HT-29 (cell line): ENCODE measurements around the gene TMEM126B. TPM values are rescaled to one million over a fixed set of nuclear protein-coding genes. Genes with fewer than 3 reads are reported as not detected.
"Not testable (repeated sequence)": the region's sequence is repeated elsewhere in the genome, so short reads cannot be mapped to it uniquely, and the experiment has no call there.

Source experiments
- DNase-seq: peaks from one replicate; pipeline ENCODE4 v3.0.0-alpha.2; 2015; ENCODE audit warnings: low spot score
- total RNA-seq: library from RNA; depleted of rRNA; stranded (reverse); fragments of >200 nt; shearing (Covaris generic); gene quantifications from 2 replicates; pipeline ENCODE4 v1.2.3, GENCODE V29; 2014

Gene TMEM126B
- total RNA-seq, 1 experiment from 2014 or later: 57.9 TPM

DNA sequence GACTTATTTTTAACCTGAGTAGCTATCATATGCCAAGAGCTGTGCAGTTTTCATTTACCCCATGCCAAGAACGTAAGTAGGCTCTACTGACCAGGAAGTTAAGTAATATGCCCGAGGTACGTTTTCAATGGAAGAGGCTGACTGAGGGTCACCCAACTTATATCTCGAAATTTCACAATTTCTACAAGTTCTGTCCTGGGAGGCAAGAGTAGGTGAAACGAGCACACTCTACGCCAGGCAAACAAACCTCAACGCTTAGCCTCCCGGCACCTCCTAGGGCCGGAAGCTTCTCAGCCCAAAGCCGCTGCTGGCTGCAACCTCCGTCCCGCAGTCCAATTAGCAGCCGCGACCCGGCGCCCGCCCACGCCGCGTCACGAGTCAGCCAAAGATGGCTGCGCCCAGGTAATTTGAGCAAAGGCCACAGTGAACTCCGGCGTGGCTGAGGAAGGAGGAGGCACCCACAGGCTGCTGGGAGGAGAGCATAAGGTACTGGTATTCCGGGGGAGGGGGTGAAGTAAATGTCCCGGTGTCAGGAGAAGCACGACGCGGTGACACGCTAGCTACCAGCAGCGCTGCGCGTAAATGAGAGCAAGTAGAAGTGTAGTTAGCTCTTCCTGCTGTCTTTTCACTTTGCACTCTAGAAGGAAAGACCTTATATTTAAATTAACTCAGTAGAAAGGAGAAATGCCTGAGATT is 19.4 kb downstream of the TMEM126B start, which contains the start of gene TMEM126A:
Gene TMEM126A, plus strand, starts transcription at position 364 of the 696 bp plus-strand sequence. CDS start 2,289 bp downstream, outside the sequence.
- peak; percentile 98 for DNase-seq

DNA sequence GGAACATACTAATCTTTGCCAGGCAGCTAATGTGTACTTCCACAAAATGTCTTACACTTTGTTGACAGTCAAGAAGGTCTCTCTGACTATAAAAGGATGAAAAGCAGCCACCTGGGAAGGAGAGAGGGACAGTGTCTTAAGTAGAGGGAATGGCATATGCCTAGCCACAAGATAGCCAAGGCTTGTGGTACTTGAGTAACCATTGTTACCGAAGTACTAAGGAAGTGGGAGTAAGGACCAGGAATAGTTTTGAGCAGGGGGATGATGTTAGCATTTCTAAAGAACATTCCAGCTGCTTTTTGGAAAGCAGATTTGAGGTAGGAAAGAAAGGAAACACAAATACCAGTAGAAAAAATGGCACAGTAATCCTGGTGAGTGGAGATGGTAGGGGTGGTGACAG is 22.7 kb downstream of the TMEM126B start:
- no peak for DNase-seq

DNA sequence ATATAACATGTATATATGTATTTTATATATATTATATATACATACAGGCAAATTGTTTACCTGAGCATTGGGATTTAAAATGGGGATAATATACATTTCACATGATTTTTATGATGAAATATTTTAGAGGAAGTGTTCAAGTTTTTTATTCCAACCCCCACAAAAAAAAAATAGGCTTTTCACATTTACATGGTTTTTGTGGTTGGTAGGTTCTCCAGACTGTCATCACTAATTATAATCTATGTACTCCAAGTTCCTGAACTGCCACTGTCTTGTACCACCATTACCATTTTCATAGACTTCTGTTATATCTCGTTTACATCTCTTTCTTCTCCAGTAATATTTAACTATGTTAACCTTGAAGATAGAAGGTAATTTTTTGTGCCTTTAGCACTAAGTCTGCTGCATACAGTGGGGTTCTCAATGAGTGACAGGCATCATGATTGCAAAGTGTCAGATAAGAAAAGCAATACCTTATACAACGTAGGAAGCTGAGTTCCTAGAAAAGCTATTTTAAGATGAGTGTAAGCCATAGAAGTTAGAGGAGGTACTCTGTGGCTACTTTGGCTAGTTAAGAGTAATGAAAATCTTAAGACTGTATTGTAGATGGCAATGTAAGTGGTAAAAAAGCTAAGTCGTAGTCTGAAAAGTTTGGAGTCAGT is 24.5 kb downstream of the TMEM126B start:
- no peak for DNase-seq

DNA sequence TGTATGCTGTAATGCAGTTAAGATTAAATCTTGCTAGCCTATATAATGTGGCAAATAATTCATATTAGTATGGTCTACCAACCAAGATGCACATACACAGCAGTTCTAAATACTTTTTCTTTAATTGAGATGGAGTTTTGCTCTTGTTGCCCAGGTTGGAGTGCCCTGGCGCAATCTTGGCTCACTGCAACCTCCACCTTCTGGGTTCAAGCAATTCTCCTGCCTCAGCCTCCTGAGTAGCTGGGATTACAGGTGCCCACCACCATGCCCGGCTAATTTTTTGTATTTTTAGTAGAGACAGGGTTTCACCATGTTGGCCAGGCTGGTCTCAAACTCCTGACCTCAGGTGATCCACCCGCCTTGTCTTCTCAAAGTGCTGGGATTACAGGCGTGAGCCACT is 25.9 kb downstream of the TMEM126B start:
- DNase-seq: not testable (repeated sequence)

DNA sequence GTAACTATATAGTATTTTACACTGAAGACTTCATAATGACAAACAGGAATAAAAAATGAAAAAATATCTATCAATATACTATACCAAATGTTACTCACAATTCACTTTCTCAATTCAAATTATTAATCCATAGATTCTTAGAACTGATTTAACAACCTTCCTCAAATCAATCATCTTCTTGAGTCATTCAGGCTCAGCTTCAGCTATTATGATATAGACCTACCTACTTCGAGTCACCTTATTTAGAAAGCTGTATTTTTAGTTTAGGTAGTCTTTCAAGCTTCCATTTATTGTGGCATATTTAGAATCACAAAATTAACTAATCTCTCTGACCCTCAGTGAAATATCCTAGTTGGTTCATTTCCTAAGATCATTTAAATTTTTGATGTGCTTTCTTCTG is 28.4 kb downstream of the TMEM126B start:
- DNase-seq: no peak

DNA sequence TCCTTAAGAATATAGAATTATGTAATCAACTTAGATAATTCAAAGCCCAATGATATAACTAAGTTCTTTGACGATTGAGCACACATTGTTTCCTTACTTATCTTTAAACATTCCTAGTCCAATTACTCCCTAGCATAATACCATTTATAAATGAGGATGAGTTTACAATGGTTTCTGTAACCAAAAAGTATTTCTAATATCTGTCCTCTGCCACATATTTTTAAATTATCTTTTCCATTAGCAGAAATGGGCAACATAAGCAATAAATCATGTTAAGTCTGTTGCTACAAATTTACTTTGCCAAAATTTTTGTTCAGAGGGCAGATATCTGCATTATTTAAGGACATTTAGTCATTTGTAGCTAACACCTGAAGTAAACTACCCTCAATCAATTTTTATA is 29.8 kb downstream of the TMEM126B start:
- DNase-seq: no peak

DNA sequence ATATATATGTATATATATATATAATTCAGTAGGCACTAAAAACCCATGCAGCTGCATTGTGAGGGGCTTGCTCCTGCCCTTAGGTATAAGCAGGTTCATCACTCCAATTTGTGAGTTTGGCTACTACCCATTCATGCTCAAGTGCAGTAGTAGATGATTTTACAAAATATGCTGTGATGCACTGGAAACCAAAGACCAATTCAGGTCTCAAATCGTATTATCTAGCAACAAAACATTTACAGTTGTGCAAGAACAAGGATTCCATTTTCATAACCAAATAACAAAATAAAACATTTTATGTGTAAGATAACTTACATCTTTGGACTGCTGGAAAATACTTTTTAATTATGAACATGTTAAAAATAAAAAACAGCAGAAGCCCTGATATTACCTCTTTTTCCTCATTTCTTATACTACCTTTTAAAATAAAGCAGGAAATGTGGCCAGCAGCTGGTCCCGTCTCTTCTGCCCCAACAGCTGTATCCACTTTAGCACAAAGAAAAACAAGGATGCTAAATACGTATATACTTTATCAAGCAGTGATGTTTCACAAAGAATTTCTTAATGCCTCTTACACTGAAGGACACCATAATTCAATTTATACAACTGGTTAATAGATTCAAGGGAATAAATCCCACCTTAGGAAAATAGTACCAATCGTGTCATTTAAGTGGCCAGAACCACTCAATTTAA is 33.7 kb downstream of the TMEM126B start:
- no peak for DNase-seq

DNA sequence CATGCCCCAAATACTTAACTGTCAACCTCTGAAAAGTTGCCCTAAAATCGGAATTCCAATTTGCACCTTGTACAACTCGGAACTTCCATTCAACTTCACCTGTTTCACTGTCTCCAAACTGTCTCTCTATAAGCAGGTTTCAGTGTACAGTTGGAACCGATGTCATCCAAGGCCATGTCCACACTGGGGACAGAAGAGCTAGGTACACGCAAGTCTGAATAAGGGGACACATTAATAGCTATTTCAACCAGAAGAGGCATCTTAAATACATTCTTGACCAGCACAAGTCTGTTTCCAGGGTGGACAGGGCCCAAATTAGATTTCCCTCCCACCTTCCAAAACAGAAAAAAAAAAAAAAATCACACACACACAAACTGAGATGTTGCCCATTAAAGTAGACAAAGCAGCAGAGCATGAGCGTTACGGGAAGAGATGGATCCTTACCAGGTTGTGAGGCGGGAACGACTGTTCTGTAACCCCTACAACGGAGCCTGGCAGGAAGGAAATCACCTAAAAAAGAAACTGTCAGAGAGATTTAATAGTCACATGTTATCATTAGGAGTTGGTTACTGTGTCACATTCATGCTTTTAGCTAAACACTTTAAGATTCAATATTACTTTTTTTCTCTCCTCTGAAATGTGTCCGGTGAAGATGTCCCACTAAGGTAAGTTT is 34.8 kb downstream of the TMEM126B start:
- DNase-seq: peak; percentile 49

DNA sequence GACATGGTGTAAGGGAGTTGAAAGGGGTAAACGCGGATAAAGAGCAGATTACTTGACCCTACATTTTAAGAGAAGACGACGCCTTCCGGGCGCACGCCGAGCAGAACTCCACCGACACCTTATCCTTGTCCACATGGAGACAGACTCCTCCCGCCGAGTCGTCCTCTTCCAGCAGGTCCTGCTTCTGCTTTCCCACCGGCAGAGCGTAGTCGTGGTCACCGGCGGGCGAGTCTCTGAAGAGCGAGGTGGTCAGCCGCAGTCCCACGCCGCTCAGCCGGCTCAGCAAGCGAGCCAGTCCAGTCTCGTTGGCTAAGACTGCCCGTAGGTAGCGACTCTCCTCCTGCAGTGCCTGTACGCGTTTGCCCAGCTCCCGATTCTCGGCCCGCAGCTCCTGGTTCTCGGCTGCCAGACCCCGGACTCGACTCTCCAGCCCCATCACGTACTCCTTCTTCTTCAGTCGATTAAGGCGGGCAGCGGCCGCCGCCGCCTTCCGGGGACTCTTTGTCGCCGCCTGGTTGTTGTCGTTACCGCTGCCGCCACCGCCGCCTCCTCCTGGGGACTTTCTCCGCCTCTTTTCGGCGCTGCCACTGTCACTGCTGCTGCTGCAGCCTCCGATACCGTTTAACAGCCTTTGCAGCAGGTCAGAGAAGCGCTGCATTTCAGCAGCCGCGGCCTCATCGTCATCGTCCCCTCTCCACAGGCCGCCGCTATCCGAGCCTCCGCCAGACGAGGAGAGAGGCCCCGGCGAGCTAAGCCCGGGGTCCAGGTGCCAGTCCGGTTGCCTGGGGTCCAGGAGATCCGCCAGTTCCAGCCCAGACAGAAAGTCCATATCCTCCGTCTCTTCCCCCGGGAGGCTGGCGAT is 35.6 kb downstream of the TMEM126B start:
- peak; percentile 91 for DNase-seq

DNA sequence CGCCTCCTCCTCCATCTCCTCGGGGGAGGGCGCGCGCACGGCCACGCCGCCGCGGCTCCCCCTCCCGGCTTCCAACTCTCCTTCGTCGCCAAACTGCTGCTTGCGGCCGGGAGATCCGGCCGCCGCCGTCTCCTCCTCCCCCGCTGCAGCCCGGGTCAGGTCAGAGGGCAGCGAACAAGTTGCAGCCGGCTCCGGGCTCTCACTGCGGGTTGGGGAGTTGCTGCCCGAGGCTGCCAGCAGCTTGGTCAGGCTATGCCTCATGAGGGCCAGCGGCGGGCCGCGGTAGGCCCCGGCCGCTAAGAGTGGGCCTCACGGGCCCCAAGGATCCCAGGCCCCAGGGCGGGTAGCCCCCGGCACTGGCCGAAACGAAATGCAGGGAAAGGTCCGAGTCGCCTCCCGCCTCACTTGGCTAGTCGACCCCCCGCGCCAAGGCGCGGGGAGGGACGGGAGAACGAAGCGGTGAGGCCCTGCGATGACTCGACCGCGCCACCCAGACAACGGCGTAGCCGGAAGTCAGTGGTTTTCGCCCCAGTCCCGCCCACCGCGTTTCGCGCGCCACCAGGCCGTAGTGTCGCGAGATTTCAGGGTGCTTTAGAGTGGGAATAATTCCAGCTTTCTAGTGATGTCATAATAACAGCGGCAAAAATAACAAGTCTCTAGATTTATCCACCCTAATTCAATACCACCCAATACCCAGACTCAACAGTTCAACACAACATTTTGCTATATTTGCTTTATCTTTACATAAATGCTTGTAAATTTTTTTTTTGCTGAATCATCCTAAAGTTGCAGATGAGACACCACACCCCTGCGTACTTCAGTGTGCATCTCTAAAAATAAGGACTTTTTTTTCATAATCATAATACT is 36.5 kb downstream of the TMEM126B start, which contains the start of gene CREBZF:
Gene CREBZF, minus strand, starts transcription at position 515 of the 867 bp plus-strand sequence. Its CDS starts 254 bp downstream, at position 261.
- DNase-seq: peak; percentile 99

DNA sequence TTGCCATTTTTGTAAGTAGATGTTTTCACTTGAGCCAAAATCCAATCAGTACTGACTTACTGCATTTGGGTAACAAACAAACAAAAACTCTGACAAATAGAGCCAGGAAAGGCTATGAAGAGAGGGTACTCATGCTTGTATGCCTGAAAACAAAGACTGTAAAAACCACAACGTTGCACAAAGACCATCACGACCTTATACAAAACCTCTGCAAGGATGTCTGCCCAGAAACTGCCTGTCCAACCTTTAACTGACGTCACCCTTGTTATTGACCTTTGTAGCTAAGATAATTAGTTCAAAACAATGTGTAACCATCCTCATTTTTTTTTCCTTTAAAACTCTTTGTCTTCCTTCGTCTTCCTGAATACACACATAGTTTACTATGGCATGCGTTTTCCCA is 37.3 kb downstream of the TMEM126B start:
- no peak for DNase-seq

DNA sequence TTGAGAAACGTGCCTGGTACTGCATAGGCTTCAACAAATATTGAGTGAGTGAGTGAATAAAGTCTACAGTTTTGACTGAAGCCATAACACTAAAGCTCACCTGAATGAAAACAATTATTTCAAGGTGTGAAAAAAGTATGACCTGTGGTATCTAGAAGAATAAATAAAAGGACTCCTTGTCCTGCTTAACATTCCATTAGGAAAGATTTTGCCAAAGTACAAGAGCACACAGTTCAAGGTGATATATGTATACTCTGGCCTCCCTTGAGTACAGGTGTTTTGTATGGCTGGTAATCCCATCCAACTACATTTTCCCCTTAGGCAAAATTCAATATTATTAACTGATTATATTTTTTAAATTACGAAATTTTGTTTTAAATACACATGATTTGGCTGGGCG is 38.3 kb downstream of the TMEM126B start:
- no peak for DNase-seq

DNA sequence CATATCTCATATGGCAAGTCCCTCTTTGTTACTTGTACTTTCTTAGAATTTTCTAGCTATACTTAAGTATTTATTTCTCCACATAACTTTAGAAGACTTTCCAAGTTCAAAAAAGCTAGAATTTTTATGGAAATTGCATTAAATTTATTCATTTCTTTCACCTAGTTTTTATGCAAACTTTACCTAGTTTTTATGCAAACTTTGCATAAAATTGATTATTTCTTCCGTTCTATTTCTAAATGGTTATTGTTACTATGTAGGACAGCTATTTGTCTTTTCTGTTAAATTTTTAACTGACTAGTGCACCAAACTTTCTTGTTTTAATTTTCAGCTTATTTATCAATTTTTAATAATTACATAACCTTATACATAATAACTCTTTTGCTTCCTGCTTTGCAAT is 39.8 kb downstream of the TMEM126B start:
- no peak for DNase-seq

DNA sequence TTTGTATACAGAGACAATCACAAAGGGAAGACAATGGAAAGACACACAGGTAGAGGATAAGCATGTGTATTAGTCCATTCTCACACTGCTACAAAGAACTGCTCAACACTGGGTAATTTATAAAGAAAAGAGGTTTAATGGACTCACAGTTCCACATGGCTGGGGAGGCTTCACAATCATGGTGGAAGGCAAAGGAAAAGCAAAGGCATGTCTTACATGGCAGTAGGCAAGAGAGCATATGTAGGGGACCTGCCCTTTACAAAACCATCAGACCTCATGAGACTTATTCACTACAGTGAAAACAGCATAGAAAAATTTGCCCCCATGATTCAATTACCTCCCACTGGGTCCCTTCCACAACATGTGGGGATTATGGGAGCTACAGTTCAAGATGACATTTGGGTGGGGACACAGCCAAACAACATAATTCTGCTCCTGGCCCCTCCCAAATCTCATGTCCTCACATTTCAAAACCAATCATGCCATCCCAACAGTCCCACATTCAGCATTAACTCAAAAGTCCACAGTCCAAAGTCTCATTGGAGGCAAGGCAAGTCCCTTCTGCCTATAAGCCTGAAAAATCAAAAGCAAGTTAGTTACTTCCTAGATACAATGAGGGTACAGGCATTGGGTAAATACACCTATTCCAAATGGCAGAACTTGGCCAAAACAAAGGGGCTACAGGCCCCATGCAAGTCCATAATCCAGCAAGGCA is 42.7 kb downstream of the TMEM126B start:
- DNase-seq: not testable (repeated sequence)

DNA sequence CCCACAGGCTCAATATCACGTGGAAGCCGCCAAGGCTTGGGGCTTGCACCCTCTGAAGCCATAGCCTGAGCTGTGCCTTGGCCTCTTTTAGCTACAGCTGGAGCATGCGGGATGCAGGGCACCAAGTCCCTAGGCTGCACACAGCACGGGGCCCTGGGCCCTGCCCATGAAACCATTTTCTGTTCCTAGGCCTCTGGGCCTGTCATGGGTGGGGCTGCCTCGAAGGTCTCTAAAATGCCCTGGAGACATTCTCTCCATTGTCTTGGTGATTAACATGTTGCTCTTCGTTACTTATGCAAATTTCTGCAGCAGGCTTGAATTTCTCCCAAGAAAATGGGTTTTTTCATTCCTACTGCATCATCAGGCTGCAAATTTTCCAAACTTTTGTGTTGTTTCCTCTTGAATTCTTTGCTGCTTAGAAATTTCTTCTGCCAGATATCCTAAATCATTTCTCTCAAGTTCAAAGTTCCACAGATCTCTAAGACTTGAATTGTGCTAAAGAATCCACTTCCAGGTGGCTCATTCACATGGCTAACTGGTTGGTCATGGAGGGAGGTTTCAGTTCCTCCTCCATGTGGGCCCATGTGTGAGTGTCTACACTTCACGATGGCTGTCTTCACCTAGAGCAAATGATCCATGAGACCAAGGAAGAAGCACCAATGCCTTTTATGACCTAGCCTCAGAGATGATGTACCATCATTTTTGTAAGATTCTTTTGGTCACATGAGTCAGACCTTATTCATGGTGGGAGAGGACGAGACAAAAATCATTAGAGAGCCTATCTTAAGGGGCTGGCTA is 43.9 kb downstream of the TMEM126B start:
- no peak for DNase-seq

DNA sequence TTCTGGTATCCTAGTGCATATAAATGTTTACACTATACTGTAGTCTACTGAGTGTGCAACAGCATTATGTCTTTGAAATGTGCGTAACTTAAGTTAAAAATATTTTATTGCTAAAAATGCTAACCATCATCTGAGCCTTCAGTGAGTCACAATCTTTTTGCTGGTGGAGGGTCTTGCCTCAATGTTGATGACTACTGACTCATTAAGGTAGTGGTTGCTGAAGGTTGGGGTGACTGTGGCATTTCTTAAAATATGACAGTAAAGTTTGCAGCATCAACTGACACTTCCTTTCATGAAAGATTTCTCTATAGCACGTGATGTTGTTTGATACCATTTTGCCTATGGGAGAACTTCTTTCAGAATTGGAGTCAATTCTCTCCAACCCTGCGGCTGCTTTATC is 45.0 kb downstream of the TMEM126B start:
- DNase-seq: no peak

DNA sequence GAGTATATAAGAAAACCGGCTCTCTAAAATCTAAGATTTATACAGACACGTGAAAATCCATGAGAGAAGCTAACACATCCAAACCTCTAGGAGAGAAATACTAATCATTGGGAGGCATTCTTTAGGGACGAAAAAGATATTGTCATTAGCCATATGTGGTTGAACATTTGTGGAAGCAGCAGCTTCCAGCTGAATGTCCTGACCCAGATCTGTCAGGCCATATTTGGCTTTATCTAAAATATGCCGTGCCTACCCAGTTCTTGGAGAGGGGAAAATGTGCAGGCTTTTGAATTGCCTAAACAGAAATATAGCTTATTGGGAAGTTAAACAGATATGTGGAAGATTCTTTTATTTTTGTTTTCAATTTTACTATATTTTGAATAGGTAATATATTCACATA is 51.2 kb downstream of the TMEM126B start:
- no peak for DNase-seq

DNA sequence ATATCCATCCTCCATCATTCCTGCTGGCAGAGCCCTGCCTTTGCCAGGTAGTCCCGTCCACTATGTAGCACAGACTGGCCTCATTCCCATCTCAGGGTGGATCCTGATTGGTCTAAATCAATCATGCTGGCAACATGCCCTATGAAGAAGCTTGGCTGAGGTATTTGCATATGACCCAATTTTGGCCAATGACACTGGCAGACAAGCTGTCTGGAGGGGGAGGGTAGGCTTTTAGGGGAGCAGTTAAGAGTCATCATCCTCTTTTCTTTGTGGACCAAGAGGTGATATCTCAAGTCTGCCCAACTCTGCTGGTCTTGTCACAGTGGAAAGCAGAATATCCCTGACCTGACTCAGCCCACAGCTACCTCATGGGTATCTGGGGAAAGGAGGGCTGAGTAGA is 52.5 kb downstream of the TMEM126B start:
- no peak for DNase-seq
